GM23338 (cell line): ENCODE results near the gene USP24. TPM values are rescaled to one million over a fixed set of nuclear protein-coding genes. Genes with fewer than 3 reads are reported as not detected.
A peak's percentile ranks its signal among the peaks of the same experiment; 100 is the strongest.

Experiments
- ATAC-seq: fragments of 200-7000 bp; cut with Tn5 transposase; 3 replicates; pipeline ENCODE4 v1.9.1; 2020
- DNase-seq: peaks from one replicate; pipeline ENCODE4 v3.0.0-alpha.2; 2015; ENCODE audit warnings: low spot score
- H2AFZ ChIP-seq: fragments of 200-600 bp; sonication (generic); 2 replicates; pipeline ENCODE4 v1.8.0; 2016; ENCODE audit warnings: antibody characterized with exemption, mild to moderate bottlenecking, moderate library complexity
- H3F3A ChIP-seq: fragments of 200-600 bp; sonication (generic); replicated peaks from 2 replicates; pipeline ENCODE4 v1.8.0; 2017; ENCODE audit warnings: antibody characterized with exemption, mixed run types, low read depth
- H3K27ac ChIP-seq: fragments of 200-600 bp; sonication (generic); 2 replicates; pipeline ENCODE4 v1.6.1; 2016; ENCODE audit warnings: low read depth
- H3K27me3 ChIP-seq: fragments of 200-600 bp; sonication (generic); 2 replicates; pipeline ENCODE4 v1.8.0; 2016; ENCODE audit warnings: mild to moderate bottlenecking, mixed run types, moderate library complexity; ENCODE audit not compliant: insufficient read depth
- H3K36me3 ChIP-seq: fragments of 200-600 bp; sonication (generic); 2 replicates; pipeline ENCODE4 v1.8.0; 2016; ENCODE audit warnings: mild to moderate bottlenecking; ENCODE audit not compliant: insufficient read depth
- H3K4me1 ChIP-seq: fragments of 200-600 bp; sonication (generic); 2 replicates; pipeline ENCODE4 v1.8.0; 2016; ENCODE audit warnings: mild to moderate bottlenecking, moderate library complexity; ENCODE audit not compliant: insufficient read depth
- H3K4me2 ChIP-seq: fragments of 200-600 bp; sonication (generic); 2 replicates; pipeline ENCODE4 v1.7.1; 2017; ENCODE audit warnings: mixed run types
- H3K4me3 ChIP-seq: fragments of 200-600 bp; sonication (generic); 2 replicates; pipeline ENCODE4 v1.6.1; 2016; ENCODE audit warnings: mixed run types
- H3K79me2 ChIP-seq: fragments of 200-600 bp; sonication (generic); replicated peaks from 2 replicates; pipeline ENCODE4 v1.8.0; 2017; ENCODE audit warnings: mild to moderate bottlenecking; ENCODE audit not compliant: insufficient read depth
- H3K9me2 ChIP-seq: fragments of 200-600 bp; sonication (generic); 2 replicates; pipeline ENCODE4 v1.8.0; 2017; ENCODE audit not compliant: insufficient read depth
- H4K20me1 ChIP-seq: fragments of 200-600 bp; sonication (generic); replicated peaks from 2 replicates; pipeline ENCODE4 v1.8.0; 2017; ENCODE audit warnings: mild to moderate bottlenecking; ENCODE audit not compliant: insufficient read depth
- H3K27ac Mint-ChIP-seq: 2 replicates; pipeline ENCODE4 v1.8.0; 2020; ENCODE audit warnings: inconsistent platforms, mild to moderate bottlenecking, moderate library complexity, mixed read lengths
- H3K27me3 Mint-ChIP-seq: 3 replicates; pipeline ENCODE4 v1.8.0; 2022; ENCODE audit warnings: low read depth, mild to moderate bottlenecking, moderate library complexity, mixed read lengths, inconsistent platforms; ENCODE audit not compliant: insufficient read depth, poor library complexity
- H3K36me3 Mint-ChIP-seq: 3 replicates; pipeline ENCODE4 v1.8.0; 2021; ENCODE audit warnings: low read depth, mild to moderate bottlenecking, inconsistent platforms, moderate library complexity, mixed read lengths
- H3K4me1 Mint-ChIP-seq: 3 replicates; pipeline ENCODE4 v1.8.0; 2020; ENCODE audit warnings: mild to moderate bottlenecking, inconsistent platforms, mixed read lengths
- H3K4me3 Mint-ChIP-seq: 3 replicates; pipeline ENCODE4 v1.8.0; 2021; ENCODE audit warnings: moderate library complexity, mild to moderate bottlenecking, inconsistent platforms, mixed read lengths
- H3K9me3 Mint-ChIP-seq: 3 replicates; pipeline ENCODE4 v1.8.0; 2020; ENCODE audit warnings: moderate library complexity, mild to moderate bottlenecking, inconsistent platforms, mixed read lengths
- CREB1 ChIP-seq: fragments of 250-450 bp; sonication (Bioruptor Pico); IDR thresholded peaks from 2 replicates; pipeline ENCODE4 v1.5.0; 2020; ENCODE audit warnings: low read depth, mild to moderate bottlenecking, moderate library complexity
- CTCF ChIP-seq, 2 experiments: fragments of 200-600 bp in 1 of 2; sonication (generic) in 1 of 2; conservative IDR thresholded peaks; 2 replicates each; pipeline versions ENCODE4 v1.5.1 to v1.6.1; 2016 to 2017; ENCODE audit warnings: antibody characterized with exemption in 2 of 2, low read depth in 2 of 2, mild to moderate bottlenecking in 2 of 2, moderate library complexity in 1 of 2
- ETS1 ChIP-seq: IDR thresholded peaks from 2 replicates; pipeline ENCODE4 v1.6.1; 2016; ENCODE audit warnings: antibody characterized with exemption
- EZH2 ChIP-seq: fragments of 200-600 bp; sonication (generic); IDR thresholded peaks from one replicate; pipeline ENCODE4 v1.8.0; 2017; ENCODE audit warnings: antibody characterized with exemption, mild to moderate bottlenecking, low read depth; ENCODE audit not compliant: unreplicated experiment
- EZH2phosphoT487 ChIP-seq: fragments of 200-600 bp; sonication (generic); IDR thresholded peaks from one replicate; pipeline ENCODE4 v1.8.1; 2018; ENCODE audit warnings: antibody characterized with exemption; ENCODE audit not compliant: unreplicated experiment
- JUNB ChIP-seq: IDR thresholded peaks from one replicate; pipeline ENCODE4 v1.6.1; 2016; ENCODE audit warnings: antibody characterized with exemption; ENCODE audit not compliant: unreplicated experiment
- NANOG ChIP-seq: IDR thresholded peaks from 2 replicates; pipeline ENCODE4 v1.6.1; 2016; ENCODE audit warnings: antibody characterized with exemption, borderline replicate concordance
- POLR2AphosphoS5 ChIP-seq: IDR thresholded peaks from 2 replicates; pipeline ENCODE4 v1.6.1; 2016; ENCODE audit warnings: antibody characterized with exemption, low read depth
- REST ChIP-seq: IDR thresholded peaks from one replicate; pipeline ENCODE4 v1.6.1; 2018; ENCODE audit warnings: antibody characterized with exemption; ENCODE audit not compliant: unreplicated experiment
- STAT1 ChIP-seq: IDR thresholded peaks from one replicate; pipeline ENCODE4 v1.6.1; 2016; ENCODE audit warnings: antibody characterized with exemption; ENCODE audit not compliant: unreplicated experiment
- ZNF114 ChIP-seq: fragments of 250-450 bp; sonication (Bioruptor Pico); IDR thresholded peaks from 2 replicates; pipeline ENCODE4 v1.5.0; 2020; ENCODE audit warnings: mild to moderate bottlenecking, moderate library complexity
- ZNF331 ChIP-seq: fragments of 250-450 bp; sonication (Bioruptor Pico); IDR thresholded peaks from 2 replicates; pipeline ENCODE4 v1.5.0; 2020; ENCODE audit warnings: low read depth, mild to moderate bottlenecking, moderate library complexity
- polyA plus RNA-seq: library from polyadenylated mRNA; unstranded; fragments of >200 nt; fragmentation: Nextera tagmentation; extraction: Ambion mirVana; gene quantifications from 2 replicates; pipeline ENCODE4 v1.2.1, GENCODE V29; 2016
- total RNA-seq: library from RNA; depleted of rRNA; stranded (reverse); fragments of >200 nt; shearing (Covaris generic); gene quantifications from 2 replicates; pipeline ENCODE4 v1.2.3, GENCODE V29; 2014

The USP24 gene
- total and polyA plus RNA-seq, 2 experiments from 2014 or later = 12.1 to 32.6 TPM

GRCh38 chr1:55069280-55069679, 145.9 kb downstream of the USP24 start:
- Histone ChIP-seq H3K4me1 (peaks cover 8% of the 10 kb centered on the region; the same call in 1 of the 2 replicates), H2AFZ (no peak overlapping the region), H3K79me2 (no peaks in the 10 kb centered on the region), H4K20me1 (peaks cover 8% of the 10 kb centered on the region), H3K9me2 (no peaks in the 10 kb centered on the region), H3K27ac (peak overlapping the region; percentile 27; the same call in 1 of the 2 replicates), H3K27me3 (no peaks in the 10 kb centered on the region), H3K4me3 (no peak overlapping the region), H3K4me2 (no peak overlapping the region), H3F3A (peaks cover 42% of the 10 kb centered on the region), H3K36me3 (peaks cover 19% of the 10 kb centered on the region)
- no peak overlapping the region for H3K4me3 Mint-ChIP-seq
- no peaks in the 10 kb centered on the region; the same call in 2 of the 3 replicates for H3K9me3 Mint-ChIP-seq
- peaks cover 67% of the 10 kb centered on the region for H3K36me3 Mint-ChIP-seq
- no peak for DNase-seq
- TF ChIP-seq CTCF (conservative IDR thresholded peaks at IDR 0.05; ENCODE audit: low read depth in 2 of 2) (no peak), ZNF114 (CRISPR knock-in tag) (no peak), EZH2 (no peak), NANOG (no peak), EZH2phosphoT487 (no peak), REST (no peak), POLR2AphosphoS5 (no peak), ZNF331 (no peak)
- H3K4me1 Mint-ChIP-seq = peaks cover 9% of the 10 kb centered on the region
- peaks cover 8% of the 10 kb centered on the region for H3K27me3 Mint-ChIP-seq
- no peak overlapping the region for H3K27ac Mint-ChIP-seq
- no peak for ATAC-seq

GRCh38 chr1:55068638-55069037, 146.5 kb downstream of the USP24 start:
- Histone ChIP-seq H2AFZ (no peak overlapping the region), H3K27ac (no peak overlapping the region), H4K20me1 (peaks cover 8% of the 10 kb centered on the region), H3K4me1 (peaks cover 8% of the 10 kb centered on the region; the same call in 1 of the 2 replicates), H3K27me3 (no peaks in the 10 kb centered on the region), H3K79me2 (no peaks in the 10 kb centered on the region), H3K4me2 (no peak overlapping the region), H3F3A (peaks cover 46% of the 10 kb centered on the region), H3K36me3 (peaks cover 24% of the 10 kb centered on the region), H3K4me3 (no peak overlapping the region), H3K9me2 (no peaks in the 10 kb centered on the region)
- peaks cover 8% of the 10 kb centered on the region for H3K4me1 Mint-ChIP-seq
- peaks cover 65% of the 10 kb centered on the region for H3K36me3 Mint-ChIP-seq
- DNase-seq (no peak), ATAC-seq (no peak)
- H3K27me3 Mint-ChIP-seq = peaks cover 8% of the 10 kb centered on the region
- no peak overlapping the region for H3K27ac Mint-ChIP-seq
- H3K4me3 Mint-ChIP-seq = no peak overlapping the region
- H3K9me3 Mint-ChIP-seq = no peaks in the 10 kb centered on the region; the same call in 2 of the 3 replicates
- TF ChIP-seq ZNF331 = no peak
- TF ChIP-seq CREB1 (CRISPR knock-in tag) = no peak
- TF ChIP-seq STAT1 = no peak
- TF ChIP-seq NANOG = no peak
- no peak for TF ChIP-seq ETS1
- TF ChIP-seq JUNB = no peak
- no peak for TF ChIP-seq ZNF114 (CRISPR knock-in tag)
